Measurements from ENCODE around the gene CLPTM1L.

Gene CLPTM1L

GRCh38 chr5:1312993-1313833 lies 31.7 kb downstream of the CLPTM1L start:
- no peak overlapping the region for H3K4me3 ChIP-seq (ENCODE audit: low read depth, low read length)
- DNase-seq (ENCODE audit: low read depth, low spot score), result no peak
- in situ Hi-C loops (cut with HindIII; ENCODE audit: low sequenced_read_pairs), result no loop called here
- no peak for TF ChIP-seq CTCF (IDR thresholded peaks at IDR 0.05; ENCODE audit: low read depth, low read length)

GRCh38 chr5:1312206-1312605 lies 32.7 kb downstream of the CLPTM1L start:
- DNase-seq (ENCODE audit: low read depth, low spot score), result no peak
- no peak overlapping the region for H3K4me3 ChIP-seq (ENCODE audit: low read depth, low read length)
- in situ Hi-C loops (cut with HindIII; ENCODE audit: low sequenced_read_pairs), result no loop called here
- TF ChIP-seq CTCF (IDR thresholded peaks at IDR 0.05; ENCODE audit: low read depth, low read length), result no peak

- TF ChIP-seq CTCF (IDR thresholded peaks at IDR 0.05; ENCODE audit: low read depth, low read length), result no peak
- in situ Hi-C loops (cut with HindIII; ENCODE audit: low sequenced_read_pairs), result no loop called here
- no peak for DNase-seq (ENCODE audit: low read depth, low spot score)
- H3K4me3 ChIP-seq (ENCODE audit: low read depth, low read length), result no peak overlapping the region
These were observed 33.4 kb downstream of the CLPTM1L start for GRCh38 chr5:1311439-1312055.

GRCh38 chr5:1310118-1310517 lies 34.8 kb downstream of the CLPTM1L start:
- no peak for DNase-seq (ENCODE audit: low read depth, low spot score)
- in situ Hi-C loops (cut with HindIII; ENCODE audit: low sequenced_read_pairs), result no loop called here
- no peak overlapping the region for H3K4me3 ChIP-seq (ENCODE audit: low read depth, low read length)
- TF ChIP-seq CTCF (IDR thresholded peaks at IDR 0.05; ENCODE audit: low read depth, low read length), result no peak

- no peak for DNase-seq (ENCODE audit: low read depth, low spot score)
- in situ Hi-C loops (cut with HindIII; ENCODE audit: low sequenced_read_pairs), result no loop called here
- no peak for TF ChIP-seq CTCF (IDR thresholded peaks at IDR 0.05; ENCODE audit: low read depth, low read length)
- H3K4me3 ChIP-seq (ENCODE audit: low read depth, low read length), result no peak overlapping the region
These were observed 40.9 kb downstream of the CLPTM1L start for GRCh38 chr5:1304033-1304432.

- no peak overlapping the region for H3K4me3 ChIP-seq (ENCODE audit: low read depth, low read length)
- DNase-seq (ENCODE audit: low read depth, low spot score), result no peak
- TF ChIP-seq CTCF (IDR thresholded peaks at IDR 0.05; ENCODE audit: low read depth, low read length), result no peak
- in situ Hi-C loops (cut with HindIII; ENCODE audit: low sequenced_read_pairs), result no loop called here
These were observed 42.6 kb downstream of the CLPTM1L start for GRCh38 chr5:1302258-1302657.
